Measurements from ENCODE around the gene MYCBP2. TPM values are rescaled to one million over a fixed set of nuclear protein-coding genes. Genes with fewer than 3 reads are reported as not detected.

MYCBP2 gene
- total RNA-seq, 3 donors from 2014 or later: 179 to 282 (median 181) TPM

DNA sequence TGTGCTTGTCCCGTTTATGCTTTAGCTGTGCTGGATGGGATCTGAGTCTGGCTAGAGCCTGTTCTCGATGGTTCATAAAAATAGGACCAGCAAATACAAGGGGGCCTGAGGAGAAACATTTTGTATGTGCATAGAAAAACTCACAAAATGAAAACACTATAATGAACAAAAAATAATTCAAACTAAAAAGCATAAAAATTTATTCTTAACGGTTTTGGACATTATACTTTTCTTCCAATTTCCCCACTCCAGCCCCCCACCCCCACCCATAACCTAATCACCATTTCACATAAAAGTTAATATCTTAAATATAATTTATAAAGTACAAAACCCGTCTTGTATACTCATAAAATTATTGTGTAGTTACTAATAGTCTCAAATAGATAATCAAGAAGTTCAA, 93.7 kb downstream of the MYCBP2 start:
- H3K27ac ChIP-seq: no peak overlapping the region
- no peaks in the 10 kb centered on the region for H3K36me3 ChIP-seq
- no peaks in the 10 kb centered on the region for H3K4me1 ChIP-seq
- DNase-seq (ENCODE audit: low spot score in 2 of 2): no peak
- TF ChIP-seq, protein P1, sequence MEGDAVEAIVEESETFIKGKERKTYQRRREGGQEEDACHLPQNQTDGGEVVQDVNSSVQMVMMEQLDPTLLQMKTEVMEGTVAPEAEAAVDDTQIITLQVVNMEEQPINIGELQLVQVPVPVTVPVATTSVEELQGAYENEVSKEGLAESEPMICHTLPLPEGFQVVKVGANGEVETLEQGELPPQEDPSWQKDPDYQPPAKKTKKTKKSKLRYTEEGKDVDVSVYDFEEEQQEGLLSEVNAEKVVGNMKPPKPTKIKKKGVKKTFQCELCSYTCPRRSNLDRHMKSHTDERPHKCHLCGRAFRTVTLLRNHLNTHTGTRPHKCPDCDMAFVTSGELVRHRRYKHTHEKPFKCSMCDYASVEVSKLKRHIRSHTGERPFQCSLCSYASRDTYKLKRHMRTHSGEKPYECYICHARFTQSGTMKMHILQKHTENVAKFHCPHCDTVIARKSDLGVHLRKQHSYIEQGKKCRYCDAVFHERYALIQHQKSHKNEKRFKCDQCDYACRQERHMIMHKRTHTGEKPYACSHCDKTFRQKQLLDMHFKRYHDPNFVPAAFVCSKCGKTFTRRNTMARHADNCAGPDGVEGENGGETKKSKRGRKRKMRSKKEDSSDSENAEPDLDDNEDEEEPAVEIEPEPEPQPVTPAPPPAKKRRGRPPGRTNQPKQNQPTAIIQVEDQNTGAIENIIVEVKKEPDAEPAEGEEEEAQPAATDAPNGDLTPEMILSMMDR (IDR thresholded peaks at IDR 0.05): no peak
- TF ChIP-seq POLR2AphosphoS5 (IDR thresholded peaks at IDR 0.05): no peak
- no peak for TF ChIP-seq POLR2A (IDR thresholded peaks at IDR 0.05)
- H3K27me3 ChIP-seq: no peaks in the 10 kb centered on the region
- intact Hi-C loops (cut with DNase I; ENCODE audit: low total_unique reads): no loop called here
- H3K9me3 ChIP-seq: no peaks in the 10 kb centered on the region
- H3K4me3 ChIP-seq: no peak overlapping the region

DNA sequence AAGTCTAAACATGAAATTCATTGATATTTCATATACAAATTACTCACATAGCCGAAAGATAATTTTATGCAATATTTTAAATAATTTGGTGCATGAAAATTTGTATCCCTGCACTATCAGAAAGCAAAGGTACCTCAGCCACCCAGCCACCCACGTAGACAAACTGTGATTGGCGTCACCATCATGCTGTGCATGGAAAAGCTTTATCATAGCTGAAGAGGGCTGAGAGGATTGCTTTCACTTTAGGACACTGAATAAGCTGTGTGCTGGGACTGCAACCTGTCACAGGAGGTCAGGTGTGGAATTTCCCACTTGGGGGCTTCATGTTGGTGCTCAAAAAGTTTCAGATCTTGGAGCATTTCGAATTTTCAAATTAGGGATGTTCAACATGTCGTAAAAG, 96.3 kb downstream of the MYCBP2 start:
- no peaks in the 10 kb centered on the region for H3K36me3 ChIP-seq
- H3K27ac ChIP-seq: no peak overlapping the region
- DNase-seq (ENCODE audit: low spot score in 2 of 2): no peak
- no peak overlapping the region for H3K4me3 ChIP-seq
- TF ChIP-seq, protein P1 (IDR thresholded peaks at IDR 0.05): no peak
- TF ChIP-seq POLR2A (IDR thresholded peaks at IDR 0.05) (no peak), POLR2AphosphoS5 (IDR thresholded peaks at IDR 0.05) (no peak)
- intact Hi-C loops (cut with DNase I; ENCODE audit: low total_unique reads): no loop called here
- H3K4me1 ChIP-seq: no peaks in the 10 kb centered on the region
- no peaks in the 10 kb centered on the region for H3K27me3 ChIP-seq
- no peaks in the 10 kb centered on the region for H3K9me3 ChIP-seq

DNA sequence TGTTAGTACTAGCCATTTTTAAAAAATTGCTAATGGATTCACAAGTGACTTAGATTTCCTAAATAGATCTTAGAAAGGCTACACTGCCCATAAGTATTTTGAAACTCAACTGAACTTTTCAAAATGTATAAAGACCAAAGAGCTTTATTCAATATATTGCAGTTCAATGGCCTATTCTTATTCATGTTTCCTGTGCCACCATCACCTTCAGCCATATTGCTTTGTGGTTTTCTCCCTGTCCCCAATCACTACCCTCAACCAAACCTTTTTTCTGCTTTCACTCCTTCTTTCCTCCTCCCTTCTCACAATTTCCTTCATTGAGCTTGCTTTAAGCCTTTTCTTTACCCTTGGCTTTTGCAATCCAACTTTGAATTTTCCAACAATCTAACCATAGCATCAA, 100.9 kb downstream of the MYCBP2 start:
- TF ChIP-seq POLR2AphosphoS5 (IDR thresholded peaks at IDR 0.05) (no peak), POLR2A (IDR thresholded peaks at IDR 0.05) (no peak)
- TF ChIP-seq, protein P1 (IDR thresholded peaks at IDR 0.05): no peak
- intact Hi-C loops (cut with DNase I; ENCODE audit: low total_unique reads): no loop called here
- no peak for DNase-seq (ENCODE audit: low spot score in 2 of 2)

DNA sequence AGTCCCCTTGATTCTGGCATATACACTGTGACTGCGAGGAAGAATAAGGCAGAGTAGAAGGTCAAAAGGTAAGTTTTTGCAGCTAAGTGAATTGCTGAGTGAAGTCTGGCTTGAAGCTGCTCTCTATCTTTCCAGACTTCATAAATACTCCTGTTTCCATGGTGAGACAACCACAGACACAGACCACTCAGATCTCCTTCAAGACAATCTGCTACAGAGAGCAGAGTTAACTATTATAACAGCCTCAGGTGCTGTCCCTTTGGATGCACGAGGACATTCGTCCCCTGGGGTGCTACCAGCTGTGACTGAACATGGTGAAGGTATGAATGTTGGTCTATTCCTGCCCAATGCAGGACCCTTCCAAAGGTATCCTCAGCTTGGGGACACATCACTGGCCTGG, 104.0 kb downstream of the MYCBP2 start:
- DNase-seq (ENCODE audit: low spot score in 2 of 2): no peak
- TF ChIP-seq POLR2AphosphoS5 (IDR thresholded peaks at IDR 0.05) (no peak), POLR2A (IDR thresholded peaks at IDR 0.05) (no peak)
- TF ChIP-seq, protein P1 (IDR thresholded peaks at IDR 0.05): no peak
- Histone ChIP-seq H3K27ac (no peak overlapping the region), H3K4me1 (no peaks in the 10 kb centered on the region), H3K4me3 (no peak overlapping the region), H3K36me3 (no peaks in the 10 kb centered on the region), H3K27me3 (no peaks in the 10 kb centered on the region), H3K9me3 (no peaks in the 10 kb centered on the region)
- intact Hi-C loops (cut with DNase I; ENCODE audit: low total_unique reads): no loop called here

More for the DNA sequence above, 100.9 kb downstream of the MYCBP2 start:
- no peak overlapping the region for H3K27ac ChIP-seq
- H3K36me3 ChIP-seq: no peaks in the 10 kb centered on the region
- no peaks in the 10 kb centered on the region for H3K9me3 ChIP-seq
- no peaks in the 10 kb centered on the region for H3K4me1 ChIP-seq
- no peaks in the 10 kb centered on the region for H3K27me3 ChIP-seq
- H3K4me3 ChIP-seq: no peak overlapping the region

DNA sequence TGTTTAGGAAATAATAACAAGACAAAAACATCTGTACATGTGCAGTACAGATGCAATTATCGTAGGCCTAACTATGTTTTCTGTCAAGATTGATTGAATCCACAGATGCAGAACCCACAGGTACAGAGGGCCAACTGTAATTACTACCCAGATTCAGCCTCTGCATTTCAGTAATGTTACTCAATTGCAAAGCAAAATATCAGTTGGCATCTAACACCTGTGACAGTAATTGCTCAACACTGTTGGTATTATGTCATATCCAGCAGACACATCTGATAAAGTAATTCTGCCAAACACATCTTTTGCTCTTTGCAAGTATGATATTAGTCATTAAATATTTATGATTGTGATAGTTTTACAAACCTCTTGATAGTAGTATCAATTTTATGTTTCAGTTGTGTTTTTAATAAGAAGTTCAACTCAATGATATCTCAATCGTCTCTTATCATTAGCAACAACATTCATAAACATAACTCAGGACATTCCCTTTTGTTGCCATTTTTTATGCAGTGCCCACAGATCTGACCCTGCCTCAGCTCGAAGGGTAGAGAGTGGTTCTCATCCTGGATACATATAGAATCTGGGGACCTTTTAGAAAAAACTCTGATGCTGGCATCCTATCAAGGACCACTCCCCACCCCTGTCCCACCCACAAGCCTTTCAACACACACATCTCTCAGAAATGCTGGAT, 104.7 kb downstream of the MYCBP2 start:
- H3K36me3 ChIP-seq: no peaks in the 10 kb centered on the region
- H3K9me3 ChIP-seq: no peaks in the 10 kb centered on the region
- H3K4me3 ChIP-seq: no peak overlapping the region
- H3K27ac ChIP-seq: no peak overlapping the region
- no peak for DNase-seq (ENCODE audit: low spot score in 2 of 2)
- intact Hi-C loops (cut with DNase I; ENCODE audit: low total_unique reads): no loop called here
- TF ChIP-seq, protein P1 (IDR thresholded peaks at IDR 0.05): no peak
- no peak for TF ChIP-seq POLR2A (IDR thresholded peaks at IDR 0.05)
- no peak for TF ChIP-seq POLR2AphosphoS5 (IDR thresholded peaks at IDR 0.05)
- no peaks in the 10 kb centered on the region for H3K4me1 ChIP-seq
- no peaks in the 10 kb centered on the region for H3K27me3 ChIP-seq
